NAMALWA (cell line): ENCODE results near the gene FAM187B.

Experiments
- DNase-seq: peaks from one replicate; pipeline ENCODE4 v3.0.0-alpha.2; 2015; ENCODE audit warnings: low spot score

Gene FAM187B

GRCh38 chr19:35178701-35179100 lies 49.8 kb downstream of the FAM187B start:
- DNase-seq, result no peak

- no peak for DNase-seq
Observed at GRCh38 chr19:35177377-35178274, 50.9 kb downstream of the FAM187B start.

- DNase-seq, result no peak
Observed at GRCh38 chr19:35176181-35176570, 52.4 kb downstream of the FAM187B start.
